ENCODE measurements around the gene ADD1.
"Not testable (repeated sequence)": the region's sequence is repeated elsewhere in the genome, so short reads cannot be mapped to it uniquely, and the experiment has no call there.

The ADD1 gene

GRCh38 chr4:2944586-2945526 lies 101.2 kb downstream of the ADD1 start:
- DNase-seq (ENCODE audit: low read depth, low spot score), result no peak

GRCh38 chr4:2945619-2946604 lies 102.3 kb downstream of the ADD1 start:
- not testable (repeated sequence) for DNase-seq (ENCODE audit: low read depth, low spot score)

- DNase-seq (ENCODE audit: low read depth, low spot score), result no peak
Measured at GRCh38 chr4:2946812-2947600, 103.4 kb downstream of the ADD1 start.

DNA sequence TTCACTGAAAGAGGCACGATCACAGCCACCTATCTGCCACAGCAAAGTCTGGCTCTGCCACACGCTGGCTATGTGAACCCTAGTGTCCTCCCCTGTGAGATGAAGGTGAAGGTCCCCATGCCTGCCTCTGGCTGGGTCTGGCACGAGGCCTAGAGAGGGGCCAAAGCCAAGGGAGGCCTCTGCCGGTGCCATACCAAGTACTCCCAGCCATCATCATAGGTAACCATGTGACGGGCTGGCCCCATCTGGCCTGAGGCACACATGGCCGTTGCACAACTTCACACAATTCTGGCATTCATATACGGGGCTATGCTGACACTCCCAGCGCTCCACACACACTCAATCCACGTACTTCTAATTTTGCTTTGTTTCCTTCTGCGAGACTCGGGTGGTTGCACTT lies 104.3 kb downstream of the ADD1 start:
- no peak for DNase-seq (ENCODE audit: low read depth, low spot score)

DNA sequence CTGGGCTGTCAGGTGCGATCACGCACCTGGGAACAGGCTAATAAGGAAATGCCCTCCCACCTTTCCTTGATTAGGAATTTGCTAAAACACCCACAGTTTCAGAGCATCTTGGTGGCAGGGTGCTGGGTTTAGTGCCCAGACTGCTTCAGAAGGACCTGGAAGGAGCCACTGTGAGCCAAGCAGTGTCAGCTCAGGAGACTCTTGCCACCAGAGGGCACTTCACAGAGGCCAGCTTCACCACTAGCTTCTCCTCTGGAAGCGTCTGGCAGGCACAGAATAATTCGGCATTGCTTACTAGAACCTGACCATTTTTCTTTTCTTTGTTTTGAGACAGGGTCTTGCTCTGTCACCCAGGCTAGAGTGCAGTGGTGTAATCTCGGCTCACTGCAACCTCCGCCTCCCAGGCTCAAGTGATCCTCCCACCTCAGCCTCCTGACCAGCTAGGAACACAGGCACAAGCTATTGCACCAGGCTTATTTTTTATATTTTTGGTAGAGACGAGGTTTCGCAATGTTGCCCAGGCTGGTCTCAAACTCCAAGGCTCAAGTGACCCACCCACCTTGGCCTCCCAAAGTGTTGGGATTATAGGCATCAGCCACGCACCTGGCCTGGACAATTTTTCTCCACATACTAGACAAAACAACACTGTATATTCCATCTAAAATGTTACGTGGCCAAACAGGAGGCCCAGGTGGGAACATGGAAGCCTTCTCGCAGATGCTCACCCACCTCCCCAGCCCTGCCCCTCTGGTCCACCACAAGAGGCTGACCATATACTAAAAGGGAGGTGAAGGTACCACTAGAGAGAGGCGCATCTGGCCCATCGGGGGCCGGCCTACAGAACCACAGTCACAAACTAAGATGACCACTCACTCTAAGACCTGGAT lies 105.5 kb downstream of the ADD1 start:
- DNase-seq (ENCODE audit: low read depth, low spot score), result no peak

- DNase-seq (ENCODE audit: low read depth, low spot score), result no peak
Measured at GRCh38 chr4:2949782-2950125, 106.1 kb downstream of the ADD1 start.

GRCh38 chr4:2950221-2950989 lies 106.8 kb downstream of the ADD1 start:
- DNase-seq (ENCODE audit: low read depth, low spot score), result no peak

GRCh38 chr4:2953496-2953895 lies 109.9 kb downstream of the ADD1 start:
- DNase-seq (ENCODE audit: low read depth, low spot score), result no peak

DNA sequence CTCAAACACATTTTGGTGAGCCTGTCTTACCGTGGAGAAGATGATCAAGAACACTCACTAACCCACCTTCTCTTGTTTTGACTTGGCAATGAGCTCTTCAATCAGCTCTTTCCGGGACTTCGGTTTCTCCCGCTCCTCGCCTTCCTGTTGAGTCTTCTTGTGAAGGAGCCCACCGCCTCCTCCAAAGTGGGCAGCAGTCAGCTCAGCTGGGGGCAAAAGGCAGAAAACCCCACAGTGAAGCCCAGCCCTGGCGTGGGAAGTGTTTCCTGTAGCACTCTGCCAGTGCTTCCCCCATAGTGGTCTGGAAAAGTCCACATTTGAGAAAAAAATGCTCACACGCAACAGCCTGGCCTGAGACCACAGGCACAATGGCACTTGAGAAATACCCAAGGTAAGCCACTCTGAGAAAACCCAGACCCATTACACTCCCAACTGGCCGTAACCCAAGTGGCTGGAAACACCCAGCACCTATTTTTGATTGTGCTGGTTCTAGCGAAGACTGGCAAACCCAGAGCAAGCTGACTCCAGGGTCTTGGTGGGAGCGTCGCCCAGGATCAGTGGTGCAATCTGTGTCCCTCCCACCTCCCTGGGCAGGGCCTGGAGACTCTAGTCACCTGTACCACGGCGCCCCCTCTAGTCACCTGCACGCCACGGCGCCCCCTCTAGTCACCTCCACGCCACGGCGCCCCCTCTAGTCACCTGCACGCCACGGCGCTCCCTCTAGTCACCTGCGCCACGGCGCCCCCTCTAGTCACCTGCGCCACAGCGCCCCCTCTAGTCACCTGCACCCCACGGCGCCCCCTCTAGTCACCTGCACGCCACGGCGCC lies 110.9 kb downstream of the ADD1 start:
- DNase-seq (ENCODE audit: low read depth, low spot score), result no peak

DNA sequence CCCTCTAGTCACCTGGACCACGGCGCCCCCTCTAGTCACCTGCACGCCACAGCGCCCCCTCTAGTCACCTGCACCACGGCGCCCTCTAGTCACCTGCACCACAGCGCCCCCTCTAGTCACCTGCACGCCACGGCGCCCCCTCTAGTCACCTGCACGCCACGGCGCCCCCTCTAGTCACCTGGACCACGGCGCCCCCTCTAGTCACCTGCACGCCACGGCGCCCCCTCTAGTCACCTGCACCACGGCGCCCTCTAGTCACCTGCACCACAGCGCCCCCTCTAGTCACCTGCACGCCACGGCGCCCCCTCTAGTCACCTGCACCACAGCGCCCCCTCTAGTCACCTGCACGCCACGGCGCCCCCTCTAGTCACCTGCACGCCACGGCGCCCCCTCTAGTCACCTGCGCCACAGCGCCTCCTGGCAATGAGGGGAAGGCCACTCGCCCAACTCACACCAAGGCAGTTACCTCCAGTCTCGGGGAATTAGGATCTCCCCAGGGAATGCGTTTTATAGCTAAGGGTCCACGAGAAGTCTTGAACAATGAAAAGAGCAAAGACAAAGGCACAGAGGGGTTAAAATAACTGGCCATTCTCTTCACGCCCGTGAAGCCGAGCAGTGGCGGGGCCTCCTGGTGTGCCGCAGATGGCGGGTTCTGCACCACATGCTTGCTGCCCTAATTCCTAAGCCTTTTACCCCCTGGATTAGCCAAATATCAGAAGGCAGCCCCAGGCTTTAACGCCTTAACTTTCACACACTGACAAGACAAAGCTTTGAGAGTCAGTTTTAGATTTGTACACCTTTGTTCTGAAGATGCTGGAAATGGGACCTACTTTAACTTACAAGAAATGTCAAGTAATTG lies 111.8 kb downstream of the ADD1 start:
- DNase-seq (ENCODE audit: low read depth, low spot score), result not testable (repeated sequence)

DNA sequence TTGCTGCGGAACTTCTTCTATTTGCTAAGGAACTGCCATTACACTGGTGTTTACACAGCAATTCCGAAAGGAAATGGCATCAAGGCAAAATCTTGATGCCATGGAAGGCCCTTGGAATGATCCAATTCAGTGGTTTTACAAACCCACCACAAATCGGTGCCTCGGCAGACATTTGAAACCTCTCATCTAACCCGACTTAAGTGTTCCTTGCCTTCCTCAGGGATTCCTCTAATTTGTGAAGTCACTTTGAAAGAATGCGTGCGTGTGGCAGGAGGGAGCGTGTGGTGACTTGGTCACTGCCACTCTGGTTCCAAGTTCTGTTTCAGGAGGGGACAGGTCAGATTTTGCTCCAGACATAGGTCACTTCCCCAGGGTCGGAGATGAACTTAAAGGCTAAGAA lies 114.8 kb downstream of the ADD1 start:
- no peak for DNase-seq (ENCODE audit: low read depth, low spot score)

- DNase-seq (ENCODE audit: low read depth, low spot score), result not testable (repeated sequence)
Measured at GRCh38 chr4:2960450-2960849, 116.8 kb downstream of the ADD1 start.

DNA sequence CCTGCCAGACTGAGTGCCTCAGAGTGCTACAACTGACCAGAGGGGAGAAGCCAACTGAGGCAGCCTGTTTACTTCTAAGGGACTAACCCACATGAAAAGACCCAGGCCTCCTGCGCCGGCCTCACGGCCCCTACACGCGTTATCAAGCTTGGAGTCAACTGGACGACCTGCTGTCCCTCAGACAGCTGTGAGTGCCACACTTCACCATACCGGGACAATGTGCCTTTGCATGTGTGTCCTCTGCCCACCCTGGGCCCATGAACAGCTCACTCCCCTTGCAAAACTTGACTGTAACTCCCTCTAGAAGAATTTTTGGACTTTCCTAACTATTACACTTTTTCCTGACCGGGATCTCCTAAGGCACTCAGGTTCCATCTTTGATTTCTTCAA lies 117.8 kb downstream of the ADD1 start:
- DNase-seq (ENCODE audit: low read depth, low spot score), result no peak

DNA sequence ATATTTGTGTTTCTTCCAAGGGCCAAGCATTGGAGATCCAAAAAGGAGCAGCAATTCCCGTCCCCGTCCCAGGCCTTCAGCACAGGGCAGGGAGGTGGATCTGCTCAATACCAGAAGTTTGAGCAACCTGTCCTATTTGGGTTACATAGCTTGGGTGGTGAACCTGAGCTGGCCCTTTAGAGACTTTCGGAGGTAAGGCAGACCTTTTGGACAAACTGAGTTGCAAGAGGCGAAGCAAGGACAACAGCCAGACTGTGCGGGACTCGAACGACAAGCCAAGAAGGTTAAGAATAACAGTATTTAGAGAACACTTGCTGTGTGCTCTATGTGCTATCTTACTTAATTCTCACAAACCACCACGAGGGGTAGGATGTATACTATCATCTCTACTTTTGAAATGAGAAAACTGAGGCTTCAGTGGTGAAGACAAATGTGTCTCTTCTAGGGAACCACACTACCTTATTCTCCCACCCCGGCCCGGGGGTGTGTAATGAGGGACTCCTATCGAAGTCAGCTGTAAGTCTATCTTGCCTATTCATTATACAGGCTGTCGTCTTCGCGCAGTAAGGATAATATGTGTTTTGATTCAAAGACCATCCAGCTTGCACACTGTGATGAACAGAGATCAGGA lies 118.3 kb downstream of the ADD1 start:
- no peak for DNase-seq (ENCODE audit: low read depth, low spot score)

DNA sequence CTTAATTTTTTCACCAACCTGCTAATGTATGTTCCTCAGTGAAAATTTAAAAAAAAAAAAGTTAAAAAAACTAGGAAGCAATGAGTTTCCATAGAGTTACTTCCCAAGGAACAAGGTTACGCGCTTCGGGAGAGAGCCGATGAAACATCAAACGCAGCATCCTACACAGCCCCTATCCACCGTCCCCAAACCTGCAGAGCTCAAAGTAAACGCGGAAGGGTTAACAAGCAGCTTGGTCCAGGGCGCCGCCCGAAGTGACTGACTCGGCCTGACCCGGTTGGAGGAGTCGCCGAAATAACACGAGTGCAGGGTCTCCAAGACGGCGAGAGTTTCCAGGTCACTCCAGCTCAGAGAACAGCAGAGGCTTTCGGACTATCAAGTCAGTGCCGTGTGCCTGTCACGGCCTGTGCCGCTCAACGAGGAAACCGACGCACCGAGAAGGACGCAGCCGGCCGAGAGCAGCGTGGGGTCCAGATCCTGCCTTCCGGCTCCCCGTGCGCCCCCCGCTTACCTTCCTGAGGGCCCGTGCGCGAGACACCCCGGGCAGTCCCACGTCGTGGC lies 119.0 kb downstream of the ADD1 start:
- no peak for DNase-seq (ENCODE audit: low read depth, low spot score)

- peak; percentile 94 for DNase-seq (ENCODE audit: low read depth, low spot score)
Measured at GRCh38 chr4:2963175-2963965, 119.7 kb downstream of the ADD1 start, which contains the start of the genes GRK4 and NOP14. GRK4 (plus strand) TSS chr4:2963571; CDS start chr4:2964071, 500 bp downstream. NOP14 (minus strand) TSS chr4:2963406; CDS start chr4:2963319, 87 bp downstream.
